Stomach (tissue), 4 donors: ENCODE data around the gene ANKS1A.
"Not testable (repeated sequence)": the region's sequence is repeated elsewhere in the genome, so short reads cannot be mapped to it uniquely, and the experiment has no call there.

Experiments
- EP300 ChIP-seq: sonication (generic); formaldehyde crosslinking; IDR thresholded peaks from one replicate; pipeline ENCODE4 v1.6.1; 2017; ENCODE audit warnings: antibody characterized with exemption
- POLR2A ChIP-seq, 4 donors: fragments of 450-650 bp; IDR thresholded peaks; one replicate each; pipeline ENCODE4 v1.6.1; 2016; ENCODE audit warnings: antibody characterized with exemption in 4 of 4, control low read depth in 2 of 4, mild to moderate bottlenecking in 1 of 4, moderate library complexity in 1 of 4
- TF ChIP-seq, protein P1 (sequence below), 7 experiments: fragments of 450-650 bp in 4 of 7; fragments of 200-600 bp in 3 of 7; sonication (generic) in 3 of 7; IDR thresholded peaks; one replicate each; pipeline ENCODE4 v1.5.1; 2016 to 2019; ENCODE audit warnings: antibody characterized with exemption in 7 of 7, control low read depth in 2 of 7, mild to moderate bottlenecking in 1 of 7

DNA sequence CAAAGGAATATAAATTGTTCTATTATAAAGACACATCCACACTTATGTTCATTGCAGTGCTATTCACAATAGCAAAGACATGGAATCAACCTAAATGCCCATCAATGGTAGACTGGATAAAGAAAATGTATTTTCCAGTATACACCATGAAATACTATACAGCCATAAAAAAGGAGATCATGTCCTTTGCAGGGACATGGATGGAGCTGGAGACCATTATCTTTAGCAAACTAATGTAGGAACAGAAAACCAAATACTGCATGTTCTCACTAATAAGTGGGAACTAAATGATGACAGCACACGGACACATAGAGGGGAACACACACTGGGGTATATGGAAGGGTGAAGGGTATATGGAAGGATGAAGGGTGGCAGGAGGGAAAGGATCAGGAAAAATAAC lies 5.0 kb upstream of the ANKS1A start:
- not testable (repeated sequence) for TF ChIP-seq POLR2A (IDR thresholded peaks at IDR 0.05); EP300
- TF ChIP-seq, protein P1, sequence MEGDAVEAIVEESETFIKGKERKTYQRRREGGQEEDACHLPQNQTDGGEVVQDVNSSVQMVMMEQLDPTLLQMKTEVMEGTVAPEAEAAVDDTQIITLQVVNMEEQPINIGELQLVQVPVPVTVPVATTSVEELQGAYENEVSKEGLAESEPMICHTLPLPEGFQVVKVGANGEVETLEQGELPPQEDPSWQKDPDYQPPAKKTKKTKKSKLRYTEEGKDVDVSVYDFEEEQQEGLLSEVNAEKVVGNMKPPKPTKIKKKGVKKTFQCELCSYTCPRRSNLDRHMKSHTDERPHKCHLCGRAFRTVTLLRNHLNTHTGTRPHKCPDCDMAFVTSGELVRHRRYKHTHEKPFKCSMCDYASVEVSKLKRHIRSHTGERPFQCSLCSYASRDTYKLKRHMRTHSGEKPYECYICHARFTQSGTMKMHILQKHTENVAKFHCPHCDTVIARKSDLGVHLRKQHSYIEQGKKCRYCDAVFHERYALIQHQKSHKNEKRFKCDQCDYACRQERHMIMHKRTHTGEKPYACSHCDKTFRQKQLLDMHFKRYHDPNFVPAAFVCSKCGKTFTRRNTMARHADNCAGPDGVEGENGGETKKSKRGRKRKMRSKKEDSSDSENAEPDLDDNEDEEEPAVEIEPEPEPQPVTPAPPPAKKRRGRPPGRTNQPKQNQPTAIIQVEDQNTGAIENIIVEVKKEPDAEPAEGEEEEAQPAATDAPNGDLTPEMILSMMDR (IDR thresholded peaks at IDR 0.05) = not testable (repeated sequence)
